ENCODE results near the gene ST8SIA5. TPM values are rescaled to one million over a fixed set of nuclear protein-coding genes. Genes with fewer than 3 reads are reported as not detected.

Gene ST8SIA5
- total and polyA plus RNA-seq, 2 donors (not counting 1 experiment from before 2014, with no cell fraction given), result under 0.01 to 0.01 TPM

- Histone ChIP-seq H3K79me2 (ENCODE audit: control insufficient read depth, insufficient read depth, low read length) (no peaks in the 10 kb centered on the region), H3K4me1 (ENCODE audit: control insufficient read depth, extremely low read depth, insufficient read depth, low read length) (peaks cover 3% of the 10 kb centered on the region), H2AFZ (ENCODE audit: low read length) (no peak overlapping the region), H3K9ac (ENCODE audit: insufficient read depth, low read length) (no peak overlapping the region), H3K27me3 (ENCODE audit: control insufficient read depth, insufficient read depth, low read length) (no peaks in the 10 kb centered on the region), H4K20me1 (ENCODE audit: control insufficient read depth, extremely low read depth, insufficient read depth, low read length) (no peaks in the 10 kb centered on the region), H3K4me3 (replicated peaks in 1 of 4; ENCODE audit: control extremely low read depth in 1 of 4, insufficient read depth in 1 of 4, low read depth in 3 of 4, low read length in 4 of 4) (no peak overlapping the region), H3K4me2 (ENCODE audit: extremely low read depth, insufficient read depth, low read length) (no peak overlapping the region), H3K27ac (ENCODE audit: insufficient read depth, low read length) (no peak overlapping the region), H3K36me3 (ENCODE audit: control insufficient read depth, insufficient read depth, low read length) (no peaks in the 10 kb centered on the region), H3K9me3 (ENCODE audit: control insufficient read depth, insufficient read depth, low read depth, low read length) (no peaks in the 10 kb centered on the region)
- TF ChIP-seq, protein P1, sequence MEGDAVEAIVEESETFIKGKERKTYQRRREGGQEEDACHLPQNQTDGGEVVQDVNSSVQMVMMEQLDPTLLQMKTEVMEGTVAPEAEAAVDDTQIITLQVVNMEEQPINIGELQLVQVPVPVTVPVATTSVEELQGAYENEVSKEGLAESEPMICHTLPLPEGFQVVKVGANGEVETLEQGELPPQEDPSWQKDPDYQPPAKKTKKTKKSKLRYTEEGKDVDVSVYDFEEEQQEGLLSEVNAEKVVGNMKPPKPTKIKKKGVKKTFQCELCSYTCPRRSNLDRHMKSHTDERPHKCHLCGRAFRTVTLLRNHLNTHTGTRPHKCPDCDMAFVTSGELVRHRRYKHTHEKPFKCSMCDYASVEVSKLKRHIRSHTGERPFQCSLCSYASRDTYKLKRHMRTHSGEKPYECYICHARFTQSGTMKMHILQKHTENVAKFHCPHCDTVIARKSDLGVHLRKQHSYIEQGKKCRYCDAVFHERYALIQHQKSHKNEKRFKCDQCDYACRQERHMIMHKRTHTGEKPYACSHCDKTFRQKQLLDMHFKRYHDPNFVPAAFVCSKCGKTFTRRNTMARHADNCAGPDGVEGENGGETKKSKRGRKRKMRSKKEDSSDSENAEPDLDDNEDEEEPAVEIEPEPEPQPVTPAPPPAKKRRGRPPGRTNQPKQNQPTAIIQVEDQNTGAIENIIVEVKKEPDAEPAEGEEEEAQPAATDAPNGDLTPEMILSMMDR (conservative IDR thresholded peaks at IDR 0.05 in 1 of 2, IDR thresholded peaks at IDR 0.05 in 1 of 2; ENCODE audit: low read depth in 1 of 2, low read length in 2 of 2), result no peak
- TF ChIP-seq EZH2 (IDR thresholded peaks at IDR 0.05; ENCODE audit: low read length, missing control alignments), result no peak
- DNase-seq (ENCODE audit: low read depth in 2 of 2), result peak in 1 of 2 donors; percentile 29
These were observed 32.9 kb downstream of the ST8SIA5 start for GRCh38 chr18:46723856-46724415.

DNA sequence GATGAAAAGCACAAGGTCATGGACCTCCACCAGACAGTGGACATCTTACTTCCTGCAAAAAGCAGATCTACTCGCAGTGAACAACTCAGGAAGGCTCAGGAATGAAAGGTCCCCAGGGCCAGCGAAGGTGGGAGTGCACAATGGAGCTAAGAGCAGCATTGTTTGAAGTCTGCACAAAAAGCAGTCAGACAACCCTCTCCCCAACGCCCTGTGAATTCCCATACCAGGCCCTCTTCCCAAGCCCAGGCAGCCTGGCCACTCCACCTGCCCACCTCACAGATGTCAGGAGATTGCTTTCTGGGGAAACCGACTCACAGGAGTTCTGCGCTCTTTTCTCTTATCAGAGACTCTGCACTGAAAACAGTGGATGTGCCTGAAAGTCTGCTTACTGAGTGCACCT lies 34.8 kb downstream of the ST8SIA5 start:
- Histone ChIP-seq H3K79me2 (ENCODE audit: control insufficient read depth, insufficient read depth, low read length) (no peaks in the 10 kb centered on the region), H3K4me3 (replicated peaks in 1 of 4; ENCODE audit: control extremely low read depth in 1 of 4, insufficient read depth in 1 of 4, low read depth in 3 of 4, low read length in 4 of 4) (no peak overlapping the region), H4K20me1 (ENCODE audit: control insufficient read depth, extremely low read depth, insufficient read depth, low read length) (no peaks in the 10 kb centered on the region), H3K9ac (ENCODE audit: insufficient read depth, low read length) (no peak overlapping the region), H2AFZ (ENCODE audit: low read length) (no peak overlapping the region), H3K4me2 (ENCODE audit: extremely low read depth, insufficient read depth, low read length) (no peak overlapping the region), H3K4me1 (ENCODE audit: control insufficient read depth, extremely low read depth, insufficient read depth, low read length) (peaks cover 3% of the 10 kb centered on the region), H3K27me3 (ENCODE audit: control insufficient read depth, insufficient read depth, low read length) (no peaks in the 10 kb centered on the region), H3K9me3 (ENCODE audit: control insufficient read depth, insufficient read depth, low read depth, low read length) (no peaks in the 10 kb centered on the region), H3K36me3 (ENCODE audit: control insufficient read depth, insufficient read depth, low read length) (no peaks in the 10 kb centered on the region), H3K27ac (ENCODE audit: insufficient read depth, low read length) (no peak overlapping the region)
- no peak for DNase-seq (ENCODE audit: low read depth in 2 of 2)
- no peak for TF ChIP-seq EZH2 (IDR thresholded peaks at IDR 0.05; ENCODE audit: low read length, missing control alignments)
- TF ChIP-seq, protein P1 (conservative IDR thresholded peaks at IDR 0.05 in 1 of 2, IDR thresholded peaks at IDR 0.05 in 1 of 2; ENCODE audit: low read depth in 1 of 2, low read length in 2 of 2), result no peak

GRCh38 chr18:46721331-46721730 lies 35.5 kb downstream of the ST8SIA5 start:
- no peak overlapping the region for H2AFZ ChIP-seq (ENCODE audit: low read length)
- H3K4me2 ChIP-seq (ENCODE audit: extremely low read depth, insufficient read depth, low read length), result no peak overlapping the region
- H3K27ac ChIP-seq (ENCODE audit: insufficient read depth, low read length), result no peak overlapping the region
- H3K27me3 ChIP-seq (ENCODE audit: control insufficient read depth, insufficient read depth, low read length), result no peaks in the 10 kb centered on the region
- H3K9ac ChIP-seq (ENCODE audit: insufficient read depth, low read length), result no peak overlapping the region
- no peaks in the 10 kb centered on the region for H3K36me3 ChIP-seq (ENCODE audit: control insufficient read depth, insufficient read depth, low read length)
- no peaks in the 10 kb centered on the region for H4K20me1 ChIP-seq (ENCODE audit: control insufficient read depth, extremely low read depth, insufficient read depth, low read length)
- TF ChIP-seq, protein P1 (conservative IDR thresholded peaks at IDR 0.05 in 1 of 2, IDR thresholded peaks at IDR 0.05 in 1 of 2; ENCODE audit: low read depth in 1 of 2, low read length in 2 of 2), result no peak
- no peak for TF ChIP-seq EZH2 (IDR thresholded peaks at IDR 0.05; ENCODE audit: low read length, missing control alignments)
- no peaks in the 10 kb centered on the region for H3K9me3 ChIP-seq (ENCODE audit: control insufficient read depth, insufficient read depth, low read depth, low read length)
- no peaks in the 10 kb centered on the region for H3K79me2 ChIP-seq (ENCODE audit: control insufficient read depth, insufficient read depth, low read length)
- peaks cover 3% of the 10 kb centered on the region for H3K4me1 ChIP-seq (ENCODE audit: control insufficient read depth, extremely low read depth, insufficient read depth, low read length)
- no peak for DNase-seq (ENCODE audit: low read depth in 2 of 2)
- H3K4me3 ChIP-seq (replicated peaks in 1 of 4; ENCODE audit: control extremely low read depth in 1 of 4, insufficient read depth in 1 of 4, low read depth in 3 of 4, low read length in 4 of 4), result no peak overlapping the region

Measured in fibroblast of lung (primary cell).